HepG2 (cell line): Measurements from ENCODE around the gene COQ9.

ENCODE experiments used
- CTCF ChIP-seq: sonication (generic); formaldehyde crosslinking; IDR thresholded peaks from 2 replicates; pipeline ENCODE4 v1.5.0; 2020; ENCODE audit warnings: mild to moderate bottlenecking, missing genetic modification reagents, moderate library complexity
- MED8 ChIP-seq: sonication (generic); formaldehyde crosslinking; IDR thresholded peaks from 2 replicates; pipeline ENCODE4 v1.8.1; 2023; ENCODE audit warnings: mild to moderate bottlenecking, missing genetic modification reagents; ENCODE audit not compliant: insufficient replicate concordance
- ZMAT3 ChIP-seq: sonication (generic); formaldehyde crosslinking; conservative IDR thresholded peaks from 2 replicates; pipeline ENCODE4 v1.7.0; 2021; ENCODE audit warnings: missing genetic modification reagents
- ZNF124 ChIP-seq: sonication (generic); formaldehyde crosslinking; IDR thresholded peaks from 2 replicates; pipeline ENCODE4 v1.4.0; 2020; ENCODE audit warnings: missing genetic modification reagents
- ZNF501 ChIP-seq: sonication (generic); formaldehyde crosslinking; IDR thresholded peaks from 2 replicates; pipeline ENCODE4 v1.5.1; 2020; ENCODE audit warnings: mild to moderate bottlenecking, moderate library complexity, missing genetic modification reagents
- ZSCAN29 ChIP-seq: sonication (generic); formaldehyde crosslinking; conservative IDR thresholded peaks from 2 replicates; pipeline ENCODE4 v1.4.0; 2020; ENCODE audit warnings: mild to moderate bottlenecking, missing genetic modification reagents

- no peak for TF ChIP-seq ZNF124
- TF ChIP-seq ZNF501, result peak; percentile 92; the same call in 1 of the 2 replicates
- TF ChIP-seq CTCF (CRISPR knock-in tag), result peak; percentile 23; the same call in 1 of the 2 replicates
- TF ChIP-seq ZSCAN29 (CRISPR knock-in tag), result 0 out of 2 replicates have a peak, but pooled peaks have one; percentile 84
- no peak for TF ChIP-seq MED8 (CRISPR knock-in tag)
- peak; percentile 69; the same call in 1 of the 2 replicates for TF ChIP-seq ZMAT3 (CRISPR knock-in tag)
Measured at GRCh38 chr16:57482845-57483545, 35.7 kb downstream of the COQ9 start.
